Endodermal cell (in vitro differentiated cells): ENCODE results near the gene S100A12. TPM values are rescaled to one million over a fixed set of nuclear protein-coding genes. Genes with fewer than 3 reads are reported as not detected.

Experiments used
- DNase-seq: peaks from one replicate; pipeline ENCODE4 v3.0.0-alpha.2; 2017
- H3K27ac ChIP-seq: 2 replicates; pipeline ENCODE4 v1.5.1; 2013; ENCODE audit warnings: mild to moderate bottlenecking, low read depth, low read length, moderate library complexity
- H3K27me3 ChIP-seq: 2 replicates; pipeline ENCODE4 v1.6.1; 2013; ENCODE audit warnings: mild to moderate bottlenecking, low read length, moderate library complexity; ENCODE audit not compliant: insufficient read depth, control insufficient read depth, poor library complexity, severe bottlenecking
- H3K36me3 ChIP-seq: 2 replicates; pipeline ENCODE4 v1.7.0; 2013; ENCODE audit warnings: mild to moderate bottlenecking, low read length, moderate library complexity; ENCODE audit not compliant: control insufficient read depth, insufficient read depth
- H3K4me1 ChIP-seq: one replicate; pipeline ENCODE4 v1.7.0; 2013; ENCODE audit warnings: low read length; ENCODE audit not compliant: control insufficient read depth, insufficient read depth
- H3K4me3 ChIP-seq: 2 replicates; pipeline ENCODE4 v1.5.1; 2013; ENCODE audit warnings: mild to moderate bottlenecking, low read length, moderate library complexity
- H3K9ac ChIP-seq: 2 replicates; pipeline ENCODE4 v1.6.1; 2013; ENCODE audit warnings: mild to moderate bottlenecking, low read length, moderate library complexity; ENCODE audit not compliant: poor library complexity, severe bottlenecking; ENCODE audit errors: extremely low read depth
- H3K9me3 ChIP-seq: 2 replicates; pipeline ENCODE4 v1.6.1; 2013; ENCODE audit warnings: mild to moderate bottlenecking, low read length, moderate library complexity; ENCODE audit not compliant: control insufficient read depth
- H3K27ac Mint-ChIP-seq: 2 replicates; pipeline ENCODE4 v1.8.0; 2020; ENCODE audit warnings: mixed read lengths
- H3K27me3 Mint-ChIP-seq: 2 replicates; pipeline ENCODE4 v1.8.0; 2021; ENCODE audit warnings: mild to moderate bottlenecking, mixed read lengths; ENCODE audit not compliant: insufficient read depth
- H3K36me3 Mint-ChIP-seq: 2 replicates; pipeline ENCODE4 v1.8.0; 2020; ENCODE audit warnings: low read depth, mixed read lengths
- H3K4me1 Mint-ChIP-seq: 2 replicates; pipeline ENCODE4 v1.8.0; 2020; ENCODE audit warnings: mixed read lengths
- H3K4me3 Mint-ChIP-seq: 2 replicates; pipeline ENCODE4 v1.8.0; 2020; ENCODE audit warnings: mild to moderate bottlenecking, moderate library complexity, mixed read lengths
- H3K9me3 Mint-ChIP-seq: 2 replicates; pipeline ENCODE4 v1.8.0; 2020; ENCODE audit warnings: mild to moderate bottlenecking, mixed read lengths
- WGBS, 2 experiments: methylation state at CpG; one replicate each; pipeline versions ENCODE4 v1.1.5 to v1.1.7; 2013; ENCODE audit warnings: missing lambda C conversion rate in 2 of 2, mixed read lengths in 1 of 2; ENCODE audit not compliant: insufficient coverage in 1 of 2, insufficient read length in 1 of 2; 5-methylcytosine and 5-hydroxymethylcytosine counted together
- total RNA-seq, 2 donors: library from RNA; stranded (reverse); fragmentation: NEBNext Ultra II Directional in 1 of 2; extraction: Animal tissue kit (Norgen Biotek cat#: 25700) in 1 of 2; gene quantifications; 2 replicates in 1 of 2; 3 replicates in 1 of 2; pipeline ENCODE4 v1.2.1, GENCODE V29; 2021
- TF ChIP-seq, protein P1 (sequence below): fragments of 200-600 bp; sonication (generic); conservative IDR thresholded peaks from 2 replicates; pipeline ENCODE4 v1.5.0; 2021; ENCODE audit warnings: antibody characterized with exemption, mild to moderate bottlenecking

Gene S100A12
- total RNA-seq, 2 donors from 2014 or later: not detected

GRCh38 chr1:153341431-153341934 lies 33.9 kb downstream of the S100A12 start:
- H3K4me1 Mint-ChIP-seq: peaks cover 32% of the 10 kb centered on the region
- peak; percentile 20 for DNase-seq
- H3K9ac ChIP-seq: no peak overlapping the region
- no peak overlapping the region for H3K4me3 Mint-ChIP-seq
- peaks cover 3% of the 10 kb centered on the region for H3K27me3 ChIP-seq
- no peaks in the 10 kb centered on the region for H3K36me3 ChIP-seq
- no peaks in the 10 kb centered on the region for H3K9me3 ChIP-seq
- peaks cover 8% of the 10 kb centered on the region for H3K27me3 Mint-ChIP-seq
- no peak overlapping the region for H3K27ac Mint-ChIP-seq
- no peak overlapping the region for H3K27ac ChIP-seq
- peaks cover 15% of the 10 kb centered on the region for H3K4me1 ChIP-seq
- no peaks in the 10 kb centered on the region for H3K36me3 Mint-ChIP-seq
- TF ChIP-seq, protein P1, sequence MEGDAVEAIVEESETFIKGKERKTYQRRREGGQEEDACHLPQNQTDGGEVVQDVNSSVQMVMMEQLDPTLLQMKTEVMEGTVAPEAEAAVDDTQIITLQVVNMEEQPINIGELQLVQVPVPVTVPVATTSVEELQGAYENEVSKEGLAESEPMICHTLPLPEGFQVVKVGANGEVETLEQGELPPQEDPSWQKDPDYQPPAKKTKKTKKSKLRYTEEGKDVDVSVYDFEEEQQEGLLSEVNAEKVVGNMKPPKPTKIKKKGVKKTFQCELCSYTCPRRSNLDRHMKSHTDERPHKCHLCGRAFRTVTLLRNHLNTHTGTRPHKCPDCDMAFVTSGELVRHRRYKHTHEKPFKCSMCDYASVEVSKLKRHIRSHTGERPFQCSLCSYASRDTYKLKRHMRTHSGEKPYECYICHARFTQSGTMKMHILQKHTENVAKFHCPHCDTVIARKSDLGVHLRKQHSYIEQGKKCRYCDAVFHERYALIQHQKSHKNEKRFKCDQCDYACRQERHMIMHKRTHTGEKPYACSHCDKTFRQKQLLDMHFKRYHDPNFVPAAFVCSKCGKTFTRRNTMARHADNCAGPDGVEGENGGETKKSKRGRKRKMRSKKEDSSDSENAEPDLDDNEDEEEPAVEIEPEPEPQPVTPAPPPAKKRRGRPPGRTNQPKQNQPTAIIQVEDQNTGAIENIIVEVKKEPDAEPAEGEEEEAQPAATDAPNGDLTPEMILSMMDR: no peak
- H3K9me3 Mint-ChIP-seq: no peaks in the 10 kb centered on the region
- WGBS, 2 experiments: 91 to 93% methylated on average over 3 to 4 of the region's 4 CpGs
- no peak overlapping the region for H3K4me3 ChIP-seq

DNA sequence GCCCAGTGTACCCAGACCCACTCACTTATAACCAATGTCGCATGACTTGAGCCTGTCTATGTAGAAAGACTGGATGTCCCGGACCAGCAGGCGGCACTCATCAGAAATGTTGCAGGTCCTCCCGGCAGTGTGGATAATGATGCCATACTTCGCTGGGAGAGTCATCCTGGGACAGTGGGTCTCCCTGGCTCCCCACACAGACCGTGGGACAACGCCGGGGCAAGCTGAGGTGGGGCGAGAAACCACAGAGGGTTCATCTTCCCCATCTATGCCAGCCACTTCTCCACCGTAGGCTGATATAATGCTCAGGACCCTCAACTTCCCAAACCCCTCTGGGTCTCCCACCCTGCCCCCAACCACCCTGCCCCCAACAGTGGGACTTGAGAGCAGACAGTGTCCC lies 35.1 kb downstream of the S100A12 start:
- peaks cover 15% of the 10 kb centered on the region for H3K4me1 ChIP-seq
- H3K27me3 ChIP-seq: peaks cover 3% of the 10 kb centered on the region
- TF ChIP-seq, protein P1: no peak
- no peaks in the 10 kb centered on the region for H3K9me3 Mint-ChIP-seq
- peaks cover 32% of the 10 kb centered on the region for H3K4me1 Mint-ChIP-seq
- H3K9ac ChIP-seq: no peak overlapping the region
- H3K27ac Mint-ChIP-seq: no peak overlapping the region
- peaks cover 5% of the 10 kb centered on the region for H3K27me3 Mint-ChIP-seq
- WGBS, 2 experiments: 94 to 96% methylated on average over 8 to 10 of the region's 10 CpGs
- H3K4me3 Mint-ChIP-seq: no peak overlapping the region
- no peak overlapping the region for H3K4me3 ChIP-seq
- peak; percentile 25 for DNase-seq
- H3K27ac ChIP-seq: no peak overlapping the region
- H3K9me3 ChIP-seq: no peaks in the 10 kb centered on the region
- no peaks in the 10 kb centered on the region for H3K36me3 Mint-ChIP-seq
- H3K36me3 ChIP-seq: no peaks in the 10 kb centered on the region

- peaks cover 5% of the 10 kb centered on the region for H3K27me3 Mint-ChIP-seq
- 87 to 90% methylated on average over 6 of the region's 6 CpGs for WGBS, 2 experiments
- TF ChIP-seq, protein P1: no peak
- H3K36me3 ChIP-seq: no peaks in the 10 kb centered on the region
- no peak overlapping the region for H3K4me3 ChIP-seq
- no peak overlapping the region for H3K27ac ChIP-seq
- H3K4me1 ChIP-seq: peaks cover 15% of the 10 kb centered on the region
- H3K9me3 ChIP-seq: no peaks in the 10 kb centered on the region
- H3K4me1 Mint-ChIP-seq: peaks cover 32% of the 10 kb centered on the region
- H3K27ac Mint-ChIP-seq: no peak overlapping the region
- H3K27me3 ChIP-seq: peaks cover 3% of the 10 kb centered on the region
- H3K9ac ChIP-seq: no peak overlapping the region
- no peak overlapping the region for H3K4me3 Mint-ChIP-seq
- no peak for DNase-seq
- H3K36me3 Mint-ChIP-seq: no peaks in the 10 kb centered on the region
- no peaks in the 10 kb centered on the region for H3K9me3 Mint-ChIP-seq
Observed at GRCh38 chr1:153339802-153340201, 35.6 kb downstream of the S100A12 start.
